HCT116 (cell line): ENCODE data around the gene IMPG2. TPM values are rescaled to one million over a fixed set of nuclear protein-coding genes. Genes with fewer than 3 reads are reported as not detected.

ENCODE experiments used
- ATAC-seq: fragments of 200-7000 bp; cut with Tn5 transposase; 2 replicates; pipeline ENCODE4 v1.9.1; 2020; ENCODE audit warnings: mild to moderate bottlenecking, moderate library complexity
- BruUV-seq: library from RNA; stranded (reverse); fragments of 400-500 nt; replicated peaks from 2 replicates; lab custom pipeline; 2021; lab: Mats Ljungman, UMichigan
- CTCF ChIA-PET: fragments of 300-600 bp; sonication (Branson Sonifier 250); formaldehyde crosslinking; loops from one replicate; lab custom pipeline; 2021; ENCODE audit warnings: antibody characterized with exemption; lab: Charles Lee
- POLR2A ChIA-PET: fragments of 300-600, 350-600 bp; sonication (Branson Sonifier 250); formaldehyde crosslinking; loops from one replicate; lab custom pipeline; 2021; ENCODE audit warnings: antibody characterized with exemption; lab: Charles Lee
- RAD21 ChIA-PET, 2 experiments: fragments of 300-600 bp; sonication (Branson Sonifier 250); formaldehyde crosslinking; loops; one replicate each; lab custom pipeline; 2023; ENCODE audit warnings: low total read pairs in 2 of 2; ENCODE audit not compliant: uncharacterized antibody in 2 of 2, unreplicated experiment in 2 of 2, low non-redundant PET in 1 of 2; lab: Charles Lee
- DNase-seq: peaks from one replicate; pipeline ENCODE4 v3.0.0-alpha.2; 2010; ENCODE audit warnings: low read depth, low spot score
- H2AFZ ChIP-seq: fragments of 200-600 bp; shearing (Covaris generic), sonication (generic); 2 replicates; pipeline ENCODE4 v1.6.1; 2017; ENCODE audit warnings: low read depth, mixed run types, mixed read lengths, antibody characterized with exemption, low read length; ENCODE audit not compliant: poor library complexity, severe bottlenecking
- H3K27ac ChIP-seq: 2 replicates; pipeline ENCODE4 v1.5.1; 2012; ENCODE audit warnings: low read depth, low read length
- H3K27me3 ChIP-seq: fragments of 200-600 bp; sonication (generic); 2 replicates; pipeline ENCODE4 v1.6.1; 2016; ENCODE audit warnings: mixed run types, low read length, mixed read lengths; ENCODE audit not compliant: insufficient read depth
- H3K36me3 ChIP-seq, 2 experiments: fragments of 200-500 bp in 1 of 2; fragments of 200-600 bp in 1 of 2; sonication (Bioruptor generic) in 1 of 2; sonication (generic) in 1 of 2; 2 replicates each; pipeline versions ENCODE4 v1.5.1 to v1.6.1; 2014 to 2016; ENCODE audit warnings: low read length in 2 of 2, inconsistent platforms in 1 of 2, mixed read lengths in 1 of 2, mixed run types in 1 of 2; ENCODE audit not compliant: insufficient read depth in 2 of 2, control insufficient read depth in 1 of 2
- H3K4me1 ChIP-seq, 2 experiments: fragments of 200-600 bp in 1 of 2; sonication (generic) in 1 of 2; 2 replicates each; pipeline versions ENCODE4 v1.5.1 to v1.6.1; 2012 to 2017; ENCODE audit warnings: low read length in 2 of 2, inconsistent platforms in 1 of 2, mild to moderate bottlenecking in 1 of 2, mixed read lengths in 1 of 2, mixed run types in 1 of 2, moderate library complexity in 1 of 2; ENCODE audit not compliant: insufficient read depth in 2 of 2, control insufficient read depth in 1 of 2
- H3K4me2 ChIP-seq: fragments of 200-600 bp; sonication (generic); 2 replicates; pipeline ENCODE4 v1.6.1; 2017; ENCODE audit warnings: mixed run types, low read length, mixed read lengths
- H3K4me3 ChIP-seq, 2 experiments: fragments of 200-600 bp in 1 of 2; sonication (generic) in 1 of 2; replicated peaks in 1 of 2; 2 replicates each; pipeline ENCODE4 v1.5.1; 2011 to 2016; ENCODE audit warnings: low read length in 2 of 2, control low read depth in 1 of 2, low read depth in 1 of 2, mild to moderate bottlenecking in 1 of 2, mixed read lengths in 1 of 2, mixed run types in 1 of 2
- H3K79me2 ChIP-seq: fragments of 200-600 bp; sonication (generic); 2 replicates; pipeline ENCODE4 v1.6.1; 2017; ENCODE audit warnings: mild to moderate bottlenecking, mixed run types, low read length, moderate library complexity, mixed read lengths; ENCODE audit not compliant: insufficient read depth
- H3K9ac ChIP-seq: fragments of 200-600 bp; sonication (generic); 2 replicates; pipeline ENCODE4 v1.6.1; 2016; ENCODE audit warnings: low read length, mixed read lengths
- H3K9me2 ChIP-seq: fragments of 200-600 bp; sonication (generic), shearing (Covaris generic); 2 replicates; pipeline ENCODE4 v1.6.1; 2017; ENCODE audit warnings: mixed run types, mild to moderate bottlenecking, moderate library complexity; ENCODE audit not compliant: insufficient read depth
- H3K9me3 ChIP-seq, 2 experiments: fragments of 200-500 bp in 1 of 2; fragments of 200-600 bp in 1 of 2; sonication (Bioruptor generic) in 1 of 2; sonication (generic) in 1 of 2; 2 replicates each; pipeline ENCODE4 v1.6.1; 2014 to 2017; ENCODE audit warnings: low read length in 2 of 2, mixed read lengths in 2 of 2, inconsistent platforms in 1 of 2, low read depth in 1 of 2, mild to moderate bottlenecking in 1 of 2, mixed run types in 1 of 2, moderate library complexity in 1 of 2; ENCODE audit not compliant: control insufficient read depth in 1 of 2, insufficient read depth in 1 of 2
- H4K20me1 ChIP-seq: fragments of 200-600 bp; sonication (generic), shearing (Covaris generic); 2 replicates; pipeline ENCODE4 v1.6.1; 2017; ENCODE audit warnings: mixed run types, mild to moderate bottlenecking, moderate library complexity; ENCODE audit not compliant: insufficient read depth
- CBX3 ChIP-seq: IDR thresholded peaks from 2 replicates; pipeline ENCODE4 v1.6.1; 2012; ENCODE audit warnings: low read depth
- CEBPB ChIP-seq: IDR thresholded peaks from 2 replicates; pipeline ENCODE4 v1.6.1; 2012; ENCODE audit warnings: low read depth
- ELF1 ChIP-seq: IDR thresholded peaks from 2 replicates; pipeline ENCODE4 v1.6.1; 2012; ENCODE audit warnings: low read depth, borderline replicate concordance
- EZH2 ChIP-seq: fragments of 200-600 bp; sonication (generic); IDR thresholded peaks from 2 replicates; pipeline ENCODE4 v1.6.1; 2017; ENCODE audit warnings: antibody characterized with exemption, mixed run types
- EZH2phosphoT487 ChIP-seq: fragments of 200-600 bp; IDR thresholded peaks from 2 replicates; pipeline ENCODE4 v1.6.1; 2018; ENCODE audit warnings: antibody characterized with exemption, borderline replicate concordance
- FOSL1 ChIP-seq: IDR thresholded peaks from 2 replicates; pipeline ENCODE4 v1.6.1; 2012; ENCODE audit warnings: low read depth
- JUND ChIP-seq: IDR thresholded peaks from 2 replicates; pipeline ENCODE4 v1.6.1; 2012
- POLR2A ChIP-seq: IDR thresholded peaks from 2 replicates; pipeline ENCODE4 v1.7.0; 2011; ENCODE audit warnings: borderline replicate concordance; ENCODE audit not compliant: insufficient read depth, insufficient read length; ENCODE audit errors: extremely low read depth
- POLR2AphosphoS5 ChIP-seq: IDR thresholded peaks from 2 replicates; pipeline ENCODE4 v1.6.1; 2011; ENCODE audit warnings: mild to moderate bottlenecking, low read depth, low read length, moderate library complexity
- RAD21 ChIP-seq: IDR thresholded peaks from 2 replicates; pipeline ENCODE4 v1.6.1; 2012; ENCODE audit warnings: low read depth, mild to moderate bottlenecking
- SIN3A ChIP-seq: IDR thresholded peaks from 2 replicates; pipeline ENCODE4 v1.6.1; 2012; ENCODE audit warnings: low read depth
- SP1 ChIP-seq: IDR thresholded peaks from 2 replicates; pipeline ENCODE4 v1.6.1; 2012; ENCODE audit warnings: low read depth
- SRF ChIP-seq: IDR thresholded peaks from 2 replicates; pipeline ENCODE4 v1.6.1; 2012; ENCODE audit warnings: low read depth
- TCF7L2 ChIP-seq: IDR thresholded peaks from 2 replicates; pipeline ENCODE4 v1.7.0; 2011; ENCODE audit warnings: borderline replicate concordance, inconsistent platforms; ENCODE audit not compliant: insufficient read depth, insufficient read length; ENCODE audit errors: extremely low read depth
- YY1 ChIP-seq: IDR thresholded peaks from 2 replicates; pipeline ENCODE4 v1.6.1; 2011; ENCODE audit warnings: low read length, low read depth, moderate library complexity, mild to moderate bottlenecking; ENCODE audit not compliant: insufficient replicate concordance; ENCODE audit errors: extremely low read depth
- ZFX ChIP-seq: fragments of 450-650 bp; IDR thresholded peaks from 2 replicates; pipeline ENCODE4 v1.6.1; 2017
- ZNF274 ChIP-seq: fragments of 200-500 bp; sonication (Bioruptor generic); IDR thresholded peaks from 2 replicates; pipeline ENCODE4 v1.6.1; 2014; ENCODE audit warnings: mild to moderate bottlenecking, low read depth, low read length, inconsistent platforms
- intact Hi-C: fragments of 100-400 bp; cut with micrococcal nuclease; formaldehyde crosslinking; loops from 2 replicates; pipeline ENCODE4 v1.10.0; 2022
- total RNA-seq: library from RNA; stranded (reverse); gene quantifications from one replicate; pipeline ENCODE4 v1.2.1, GENCODE V29; 2021; ENCODE audit not compliant: unreplicated experiment
- TF ChIP-seq, protein P1 (sequence below): IDR thresholded peaks from 2 replicates; pipeline ENCODE4 v1.6.1; 2012; ENCODE audit warnings: low read depth
- TF ChIP-seq, protein P2 (sequence below): IDR thresholded peaks from 2 replicates; pipeline ENCODE4 v1.6.1; 2011; ENCODE audit warnings: mild to moderate bottlenecking, low read length, moderate library complexity; ENCODE audit not compliant: insufficient replicate concordance; ENCODE audit errors: extremely low read depth
- TF ChIP-seq, protein P3 (sequence below): IDR thresholded peaks from 2 replicates; pipeline ENCODE4 v1.6.1; 2012

IMPG2 gene
- total RNA-seq, 1 experiment from 2014 or later: 0.20 TPM

GRCh38 chr3:101251441-101251840 is 68.9 kb downstream of the IMPG2 start:
- TF ChIP-seq ELF1 (no peak), POLR2A (no peak), EZH2 (no peak), EZH2phosphoT487 (no peak), SIN3A (no peak), POLR2AphosphoS5 (no peak), CBX3 (no peak), SRF (no peak), ZFX (no peak), YY1 (no peak), TCF7L2 (no peak), JUND (no peak), ZNF274 (no peak), SP1 (no peak), FOSL1 (no peak), CEBPB (no peak), RAD21 (no peak)
- TF ChIP-seq, protein P1, sequence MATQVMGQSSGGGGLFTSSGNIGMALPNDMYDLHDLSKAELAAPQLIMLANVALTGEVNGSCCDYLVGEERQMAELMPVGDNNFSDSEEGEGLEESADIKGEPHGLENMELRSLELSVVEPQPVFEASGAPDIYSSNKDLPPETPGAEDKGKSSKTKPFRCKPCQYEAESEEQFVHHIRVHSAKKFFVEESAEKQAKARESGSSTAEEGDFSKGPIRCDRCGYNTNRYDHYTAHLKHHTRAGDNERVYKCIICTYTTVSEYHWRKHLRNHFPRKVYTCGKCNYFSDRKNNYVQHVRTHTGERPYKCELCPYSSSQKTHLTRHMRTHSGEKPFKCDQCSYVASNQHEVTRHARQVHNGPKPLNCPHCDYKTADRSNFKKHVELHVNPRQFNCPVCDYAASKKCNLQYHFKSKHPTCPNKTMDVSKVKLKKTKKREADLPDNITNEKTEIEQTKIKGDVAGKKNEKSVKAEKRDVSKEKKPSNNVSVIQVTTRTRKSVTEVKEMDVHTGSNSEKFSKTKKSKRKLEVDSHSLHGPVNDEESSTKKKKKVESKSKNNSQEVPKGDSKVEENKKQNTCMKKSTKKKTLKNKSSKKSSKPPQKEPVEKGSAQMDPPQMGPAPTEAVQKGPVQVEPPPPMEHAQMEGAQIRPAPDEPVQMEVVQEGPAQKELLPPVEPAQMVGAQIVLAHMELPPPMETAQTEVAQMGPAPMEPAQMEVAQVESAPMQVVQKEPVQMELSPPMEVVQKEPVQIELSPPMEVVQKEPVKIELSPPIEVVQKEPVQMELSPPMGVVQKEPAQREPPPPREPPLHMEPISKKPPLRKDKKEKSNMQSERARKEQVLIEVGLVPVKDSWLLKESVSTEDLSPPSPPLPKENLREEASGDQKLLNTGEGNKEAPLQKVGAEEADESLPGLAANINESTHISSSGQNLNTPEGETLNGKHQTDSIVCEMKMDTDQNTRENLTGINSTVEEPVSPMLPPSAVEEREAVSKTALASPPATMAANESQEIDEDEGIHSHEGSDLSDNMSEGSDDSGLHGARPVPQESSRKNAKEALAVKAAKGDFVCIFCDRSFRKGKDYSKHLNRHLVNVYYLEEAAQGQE: no peak
- TF ChIP-seq, protein P2, sequence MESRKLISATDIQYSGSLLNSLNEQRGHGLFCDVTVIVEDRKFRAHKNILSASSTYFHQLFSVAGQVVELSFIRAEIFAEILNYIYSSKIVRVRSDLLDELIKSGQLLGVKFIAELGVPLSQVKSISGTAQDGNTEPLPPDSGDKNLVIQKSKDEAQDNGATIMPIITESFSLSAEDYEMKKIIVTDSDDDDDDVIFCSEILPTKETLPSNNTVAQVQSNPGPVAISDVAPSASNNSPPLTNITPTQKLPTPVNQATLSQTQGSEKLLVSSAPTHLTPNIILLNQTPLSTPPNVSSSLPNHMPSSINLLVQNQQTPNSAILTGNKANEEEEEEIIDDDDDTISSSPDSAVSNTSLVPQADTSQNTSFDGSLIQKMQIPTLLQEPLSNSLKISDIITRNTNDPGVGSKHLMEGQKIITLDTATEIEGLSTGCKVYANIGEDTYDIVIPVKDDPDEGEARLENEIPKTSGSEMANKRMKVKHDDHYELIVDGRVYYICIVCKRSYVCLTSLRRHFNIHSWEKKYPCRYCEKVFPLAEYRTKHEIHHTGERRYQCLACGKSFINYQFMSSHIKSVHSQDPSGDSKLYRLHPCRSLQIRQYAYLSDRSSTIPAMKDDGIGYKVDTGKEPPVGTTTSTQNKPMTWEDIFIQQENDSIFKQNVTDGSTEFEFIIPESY: no peak
- TF ChIP-seq, protein P3, sequence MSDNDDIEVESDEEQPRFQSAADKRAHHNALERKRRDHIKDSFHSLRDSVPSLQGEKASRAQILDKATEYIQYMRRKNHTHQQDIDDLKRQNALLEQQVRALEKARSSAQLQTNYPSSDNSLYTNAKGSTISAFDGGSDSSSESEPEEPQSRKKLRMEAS: no peak
- TF ChIP-seq, all 23 proteins: peak for 0
- ATAC-seq (no peak), DNase-seq (no peak)
- H3K4me2 ChIP-seq: no peak overlapping the region
- H3K27ac ChIP-seq: no peak overlapping the region
- no peak overlapping the region for H3K4me3 ChIP-seq
- no peaks in the 10 kb centered on the region for H3K9me3 ChIP-seq
- H3K9me2 ChIP-seq: no peaks in the 10 kb centered on the region
- no peak overlapping the region for H2AFZ ChIP-seq
- CTCF ChIA-PET: no interaction called here
- intact Hi-C loops: no loop called here
- H3K4me1 ChIP-seq: no peaks in the 10 kb centered on the region
- RAD21 ChIA-PET: no interaction called here
- POLR2A ChIA-PET: no interaction called here
- no peaks in the 10 kb centered on the region for H3K36me3 ChIP-seq
- H3K27me3 ChIP-seq: no peaks in the 10 kb centered on the region
- no peak overlapping the region for H3K9ac ChIP-seq
- no peaks in the 10 kb centered on the region for H3K79me2 ChIP-seq
- no peaks in the 10 kb centered on the region for H4K20me1 ChIP-seq
- no TSS peak for BruUV-seq
